GM21390 (cell line): ENCODE data around the gene COL8A1.
A peak's percentile ranks its signal among the peaks of the same experiment; 100 is the strongest.
"Not testable (repeated sequence)": the region's sequence is repeated elsewhere in the genome, so short reads cannot be mapped to it uniquely, and the experiment has no call there.

ENCODE experiments used
- ATAC-seq: cut with Tn5 transposase; IDR thresholded peaks from one replicate; pipeline ENCODE4 v1.9.1; 2021; ENCODE audit not compliant: unreplicated experiment

The COL8A1 gene

DNA sequence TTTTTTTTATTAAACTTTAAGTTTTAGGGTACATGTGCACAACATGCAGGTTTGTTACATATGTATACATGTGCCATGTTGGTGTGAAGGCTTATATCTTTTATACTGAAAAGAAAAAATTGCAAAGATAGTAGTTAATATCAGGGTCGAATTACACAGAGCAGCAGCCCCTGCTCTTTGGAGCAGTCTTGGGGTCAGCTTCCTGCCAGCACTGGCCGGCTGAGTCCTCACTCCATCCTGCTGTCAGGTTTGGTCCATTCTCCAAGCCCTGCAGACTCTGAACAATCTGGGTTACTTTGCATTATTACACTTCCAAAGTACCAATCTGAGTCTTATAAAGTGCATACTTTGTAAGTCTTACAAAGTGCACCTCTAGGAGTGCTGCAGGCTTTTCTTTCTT, 66.0 kb downstream of the COL8A1 start:
- no peak for ATAC-seq

GRCh38 chr3:99706410-99706809, 68.0 kb downstream of the COL8A1 start:
- ATAC-seq: no peak

DNA sequence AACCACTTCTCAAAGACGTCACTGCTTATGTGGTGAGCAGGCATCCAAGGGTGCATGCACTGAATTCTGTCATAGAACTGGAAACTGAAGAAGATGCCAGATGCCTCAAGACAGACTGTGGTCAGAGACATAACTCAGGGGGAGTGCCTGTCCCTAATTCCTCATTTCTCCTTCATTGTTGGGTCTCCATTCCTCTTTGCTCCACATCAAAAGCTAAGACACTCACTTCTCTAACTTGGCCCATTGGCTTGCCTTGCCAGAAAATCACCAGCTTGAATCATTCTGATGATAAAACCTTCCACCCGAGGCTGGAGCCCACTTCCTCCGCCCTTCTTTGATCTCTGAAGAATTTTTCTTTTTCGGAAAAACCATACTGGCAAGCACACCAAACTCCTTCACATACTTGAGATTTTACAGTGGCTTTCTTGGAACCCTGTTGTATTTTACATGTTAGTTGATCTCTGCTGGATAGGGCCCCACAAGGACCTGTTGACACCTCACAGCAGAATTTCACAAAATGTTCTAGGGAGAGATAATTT, 69.9 kb downstream of the COL8A1 start:
- ATAC-seq: no peak

DNA sequence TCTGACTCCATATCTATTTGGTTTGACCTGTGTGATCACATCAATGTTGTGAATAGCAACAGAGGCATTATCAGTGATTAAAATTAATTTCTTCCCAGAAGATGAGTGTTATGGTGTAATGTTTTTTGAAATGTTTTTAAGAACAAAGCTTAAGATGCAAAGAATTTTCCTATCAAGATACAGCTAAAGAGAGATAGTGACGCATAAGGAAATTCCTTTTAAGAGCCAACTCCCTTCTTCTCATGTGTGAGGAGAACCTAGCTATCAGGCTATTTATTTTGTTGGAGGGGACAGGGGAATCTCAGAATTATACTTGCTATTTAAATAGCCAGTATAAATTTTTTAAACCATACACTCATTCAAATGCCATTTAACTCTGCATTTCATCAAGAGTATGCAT, 71.3 kb downstream of the COL8A1 start:
- ATAC-seq: no peak

DNA sequence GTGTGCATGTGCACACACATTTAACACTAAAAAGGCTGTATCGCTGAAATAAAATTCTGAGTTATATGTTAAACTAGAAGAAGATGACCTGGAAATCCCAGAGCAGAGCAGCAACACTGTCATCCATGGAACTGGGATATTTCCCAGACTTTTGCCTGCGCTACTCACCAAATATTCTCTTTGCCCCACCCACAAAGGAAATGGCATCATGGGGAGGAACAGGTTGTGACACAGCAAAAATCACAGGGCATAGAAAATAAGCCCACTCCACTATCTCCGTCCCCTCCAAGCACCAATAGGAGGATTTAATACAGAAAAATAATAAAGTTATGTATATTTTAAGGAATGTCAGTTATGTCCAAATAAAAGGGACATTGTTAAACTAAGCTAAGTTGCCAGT, 71.7 kb downstream of the COL8A1 start:
- no peak for ATAC-seq

- no peak for ATAC-seq
Measured at GRCh38 chr3:99711351-99711750, 73.0 kb downstream of the COL8A1 start.

DNA sequence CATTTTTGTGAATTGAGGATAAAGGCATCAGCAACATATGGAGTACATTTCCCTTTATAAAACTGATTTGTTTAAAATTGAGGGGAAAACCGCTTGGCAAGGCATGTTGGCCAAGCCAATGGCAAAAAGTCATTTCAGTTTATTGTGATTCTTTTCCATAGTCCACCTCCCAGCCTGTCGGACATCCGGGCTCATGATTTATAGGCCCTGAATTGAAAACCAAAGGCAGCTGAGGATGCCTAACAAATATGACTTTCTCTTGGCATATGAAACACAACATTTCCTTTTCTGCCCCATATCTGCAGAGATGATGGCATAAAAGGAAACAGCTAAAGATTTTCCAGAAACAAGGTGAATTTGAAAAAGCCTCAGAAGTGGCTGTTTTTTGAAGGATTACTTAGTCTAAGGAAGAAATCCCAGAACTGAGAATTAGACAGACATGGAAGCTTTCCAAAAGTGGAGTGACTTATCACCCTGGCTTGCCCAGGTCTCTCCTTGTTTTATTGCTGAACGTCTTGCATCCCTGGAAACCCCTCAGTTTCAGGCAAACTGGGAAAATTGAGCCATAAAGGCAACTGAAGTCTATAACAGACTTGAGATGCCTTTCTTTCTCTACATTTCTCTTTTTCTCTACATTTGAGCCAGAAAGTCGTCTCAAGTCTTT, 74.0 kb downstream of the COL8A1 start:
- ATAC-seq: no peak

- ATAC-seq: no peak
Measured at GRCh38 chr3:99713440-99713839, 75.0 kb downstream of the COL8A1 start.

- ATAC-seq: no peak
Measured at GRCh38 chr3:99714146-99714545, 75.8 kb downstream of the COL8A1 start.

DNA sequence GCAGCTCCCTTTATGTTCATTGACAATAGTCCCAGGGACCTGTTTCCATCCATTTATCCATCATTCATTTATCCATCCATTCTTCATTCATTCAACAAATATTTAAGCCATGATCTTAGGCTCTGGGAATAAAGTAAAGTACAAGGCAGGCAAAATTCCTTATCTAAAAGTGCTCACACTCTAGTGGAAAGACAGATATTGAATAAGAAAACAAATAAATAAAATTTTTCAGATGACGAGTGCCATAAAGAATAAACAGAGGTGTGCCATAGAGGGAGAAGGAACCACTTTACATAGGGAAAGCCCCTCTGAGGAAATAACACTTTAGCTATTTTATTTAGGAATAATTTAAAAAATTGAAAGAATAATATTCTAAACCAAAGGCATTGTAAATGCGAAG, 76.2 kb downstream of the COL8A1 start:
- no peak for ATAC-seq

GRCh38 chr3:99716463-99716995, 78.1 kb downstream of the COL8A1 start:
- ATAC-seq: no peak

- no peak for ATAC-seq
Measured at GRCh38 chr3:99720985-99721632, 82.7 kb downstream of the COL8A1 start.

- ATAC-seq: no peak
Measured at GRCh38 chr3:99721633-99722007, 83.2 kb downstream of the COL8A1 start.

- no peak for ATAC-seq
Measured at GRCh38 chr3:99724276-99724675, 85.9 kb downstream of the COL8A1 start.

- no peak for ATAC-seq
Measured at GRCh38 chr3:99730870-99731269, 92.5 kb downstream of the COL8A1 start.

DNA sequence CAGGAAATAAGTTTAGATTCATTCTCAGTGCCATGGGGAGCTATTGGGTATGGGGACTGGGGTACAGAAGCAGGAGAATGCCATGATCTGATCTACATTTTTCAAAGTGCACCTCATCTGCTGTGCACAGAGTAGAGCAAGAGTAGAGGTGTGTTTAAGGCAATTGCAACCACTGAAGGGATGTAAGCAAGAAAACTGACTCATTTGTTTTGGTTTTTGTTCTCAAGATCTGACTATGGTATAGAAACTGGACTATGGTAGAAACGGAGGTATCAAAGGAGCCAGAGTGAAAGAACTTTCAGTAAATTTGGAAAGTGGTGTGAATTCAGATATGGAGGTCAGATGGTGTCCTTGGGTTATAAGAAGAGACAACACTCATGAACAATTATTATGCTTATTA, 93.1 kb downstream of the COL8A1 start:
- ATAC-seq: peak; percentile 89

GRCh38 chr3:99740371-99740770, 102.0 kb downstream of the COL8A1 start:
- ATAC-seq: not testable (repeated sequence)

GRCh38 chr3:99741588-99741987, 103.2 kb downstream of the COL8A1 start:
- ATAC-seq: no peak

GRCh38 chr3:99747915-99748314, 109.5 kb downstream of the COL8A1 start:
- no peak for ATAC-seq

GRCh38 chr3:99751649-99752048, 113.3 kb downstream of the COL8A1 start:
- ATAC-seq: no peak

- peak; percentile 92 for ATAC-seq
Measured at GRCh38 chr3:99753268-99753975, 115.0 kb downstream of the COL8A1 start.

DNA sequence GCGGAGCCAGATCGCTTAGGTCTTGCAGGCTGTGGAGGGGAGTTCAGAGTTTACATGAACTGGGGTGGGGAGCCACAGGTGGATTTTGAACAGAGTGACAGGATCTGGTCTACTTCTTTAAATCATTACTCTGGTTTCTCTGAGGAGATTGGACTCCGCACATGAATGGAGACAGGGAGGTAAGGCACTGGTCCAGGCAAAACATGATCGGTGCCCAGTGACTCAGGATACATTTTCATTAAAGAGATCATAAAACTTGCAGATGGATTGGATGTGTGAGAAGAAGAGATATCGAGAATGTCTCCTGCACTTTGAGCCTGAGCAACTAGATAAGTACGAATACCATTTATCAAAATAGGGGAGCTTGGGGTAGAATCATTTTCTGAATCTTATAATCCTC, 117.4 kb downstream of the COL8A1 start:
- ATAC-seq: no peak
